Thymus (tissue), 11 donors: Measurements from ENCODE around the gene SPTB. TPM values are rescaled to one million over a fixed set of nuclear protein-coding genes. Genes with fewer than 3 reads are reported as not detected.

ENCODE experiments used
- DNase-seq, 9 donors: peaks; one replicate each; pipeline ENCODE4 v3.0.0-alpha.2; 2013; ENCODE audit warnings: low spot score in 9 of 9, low read depth in 6 of 9, missing footprints in 1 of 9
- H3K27ac ChIP-seq, 2 donors: one replicate each; pipeline ENCODE4 v1.5.1; 2013; ENCODE audit warnings: control low read depth in 1 of 2, low read depth in 1 of 2, low read length in 1 of 2, mild to moderate bottlenecking in 1 of 2, moderate library complexity in 1 of 2
- H3K27me3 ChIP-seq, 2 donors: one replicate each; pipeline ENCODE4 v1.5.1; 2013; ENCODE audit warnings: low read length in 1 of 2; ENCODE audit not compliant: control insufficient read depth in 2 of 2, insufficient read depth in 1 of 2
- H3K36me3 ChIP-seq, 2 donors: one replicate each; pipeline ENCODE4 v1.5.1; 2013; ENCODE audit warnings: low read length in 1 of 2, mild to moderate bottlenecking in 1 of 2, moderate library complexity in 1 of 2; ENCODE audit not compliant: control insufficient read depth in 2 of 2, insufficient read depth in 2 of 2
- H3K4me1 ChIP-seq, 2 donors: one replicate each; pipeline ENCODE4 v1.5.1; 2013; ENCODE audit warnings: low read length in 2 of 2; ENCODE audit not compliant: control insufficient read depth in 2 of 2, insufficient read depth in 2 of 2
- H3K4me3 ChIP-seq, 2 donors: one replicate each; pipeline ENCODE4 v1.5.1; 2013; ENCODE audit warnings: low read length in 2 of 2, control low read depth in 1 of 2, mild to moderate bottlenecking in 1 of 2
- H3K9me3 ChIP-seq, 2 donors: one replicate each; pipeline ENCODE4 v1.5.1; 2013; ENCODE audit warnings: low read length in 1 of 2, mild to moderate bottlenecking in 1 of 2; ENCODE audit not compliant: control insufficient read depth in 2 of 2, insufficient read depth in 1 of 2
- WGBS: extraction: QIAGEN DNeasy Blood & Tissue Kit; methylation state at CpG from one replicate; pipeline ENCODE4 v1.1.7; 2013; 5-methylcytosine and 5-hydroxymethylcytosine counted together
- polyA plus RNA-seq: library from polyadenylated mRNA; stranded (reverse); fragments of 200-250 nt; gene quantifications from one replicate; pipeline ENCODE4 v1.2.3, GENCODE V29; 2013
- total RNA-seq: library from RNA; stranded (reverse); fragments of 120-200 nt; gene quantifications from one replicate; pipeline ENCODE4 v1.2.4, GENCODE V29; 2013
- donor health status: healthy.

SPTB gene
- total and polyA plus RNA-seq, 2 donors, result 1.1 to 1.8 TPM

DNA sequence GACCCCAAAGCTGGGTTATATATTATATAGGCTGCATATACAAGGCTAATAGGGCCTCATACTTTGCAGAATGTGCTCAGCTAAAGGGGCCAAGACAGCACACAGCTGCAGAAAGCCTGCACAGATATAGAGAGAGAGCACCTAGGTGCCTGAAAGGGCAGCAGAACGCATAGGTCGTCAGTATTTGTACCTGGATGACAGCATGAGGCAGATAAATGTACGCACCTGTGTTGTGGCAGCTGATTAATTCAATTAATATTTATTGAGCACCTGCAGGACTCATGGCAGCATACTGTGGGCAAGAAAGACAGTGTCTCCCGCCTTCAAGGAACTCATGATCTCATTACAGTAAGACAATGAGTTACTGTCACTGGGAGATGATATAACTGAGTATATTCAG, 33.4 kb downstream of the SPTB start:
- Histone ChIP-seq H3K27me3 (peaks cover 0 to 20% of the 10 kb centered on the region in 2 donors), H3K4me1 (no peaks in the 10 kb centered on the region), H3K9me3 (no peaks in the 10 kb centered on the region), H3K4me3 (no peak overlapping the region), H3K36me3 (no peaks in the 10 kb centered on the region), H3K27ac (no peak overlapping the region)
- no peak for DNase-seq
- 95% methylated on average over 4 of the region's 4 CpGs for WGBS

DNA sequence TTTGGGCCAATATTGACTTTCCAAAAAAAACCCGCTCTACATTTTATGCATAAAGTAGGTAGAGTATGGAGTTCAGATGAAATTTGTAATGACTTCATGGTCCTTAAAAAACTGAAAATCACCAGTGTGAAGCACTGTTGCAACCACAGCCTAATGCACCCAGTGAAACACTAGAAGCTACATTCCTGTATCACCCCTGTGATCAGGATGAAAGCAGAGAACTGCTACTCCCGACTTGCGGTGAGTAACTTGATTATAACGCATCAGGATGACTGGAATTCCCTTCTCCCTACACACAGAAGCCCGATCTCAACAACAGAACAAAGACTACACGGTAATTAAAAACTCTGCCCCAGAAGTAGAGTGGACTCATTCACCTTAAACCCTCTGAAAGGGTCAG, 33.8 kb downstream of the SPTB start:
- DNase-seq, result no peak
- peaks cover 0 to 23% of the 10 kb centered on the region in 2 donors for H3K27me3 ChIP-seq
- H3K27ac ChIP-seq, result no peak overlapping the region
- no peaks in the 10 kb centered on the region for H3K36me3 ChIP-seq
- no peak overlapping the region for H3K4me3 ChIP-seq
- H3K4me1 ChIP-seq, result no peaks in the 10 kb centered on the region
- H3K9me3 ChIP-seq, result no peaks in the 10 kb centered on the region
- WGBS, result 83% methylated on average over 6 of the region's 6 CpGs

DNA sequence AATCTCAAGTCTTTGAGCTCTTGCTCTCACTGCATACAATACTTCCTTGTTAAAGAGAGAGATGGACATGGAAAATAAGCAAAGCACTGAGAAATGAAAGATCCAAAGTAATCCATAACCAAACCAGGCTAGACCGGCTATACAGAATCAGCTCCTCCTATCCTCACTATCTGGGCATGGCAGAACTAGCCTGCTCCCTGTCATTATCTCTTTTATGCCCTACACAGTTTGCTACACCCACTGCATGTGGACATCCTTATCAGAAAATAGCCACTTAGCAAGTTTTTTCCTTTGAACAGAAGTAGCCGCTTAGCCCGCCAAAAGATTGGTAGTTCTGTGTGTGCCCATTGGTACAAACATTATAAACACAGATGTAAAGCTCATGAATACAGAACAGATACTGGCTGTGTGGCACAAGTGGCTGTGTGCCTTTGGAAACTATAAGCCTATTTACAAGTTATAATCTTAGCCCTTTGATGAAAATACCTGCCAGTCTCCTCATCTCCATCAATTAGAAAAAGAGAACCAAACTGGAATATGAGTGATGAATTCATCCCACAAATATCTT, 34.7 kb downstream of the SPTB start:
- peaks cover 0 to 23% of the 10 kb centered on the region in 2 donors for H3K27me3 ChIP-seq
- WGBS, result 98% methylated on average over 3 of the region's 3 CpGs
- DNase-seq, result no peak

DNA sequence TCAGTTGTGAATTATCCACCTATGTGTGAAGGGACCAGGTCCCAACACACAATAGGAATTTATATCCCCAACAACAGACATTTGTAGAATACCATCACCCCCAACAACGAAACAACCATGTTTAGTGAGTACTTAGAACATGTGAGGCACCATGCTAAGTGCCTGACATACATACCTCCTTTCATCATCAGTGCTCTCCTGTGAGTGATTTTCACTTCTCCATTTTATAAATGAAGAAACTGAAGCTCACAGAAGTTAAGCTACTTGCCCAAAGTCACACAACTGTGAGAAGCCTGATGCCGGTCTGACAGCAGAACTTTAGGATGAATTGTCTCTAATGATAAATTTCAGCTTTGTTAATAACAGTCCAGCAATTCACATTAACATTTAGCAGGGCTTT, 35.4 kb downstream of the SPTB start:
- no peaks in the 10 kb centered on the region for H3K9me3 ChIP-seq
- 85% methylated on average over 2 of the region's 2 CpGs for WGBS
- H3K4me1 ChIP-seq, result no peaks in the 10 kb centered on the region
- peaks cover 0 to 23% of the 10 kb centered on the region in 2 donors for H3K27me3 ChIP-seq
- no peak overlapping the region for H3K27ac ChIP-seq
- no peak for DNase-seq
- H3K4me3 ChIP-seq, result no peak overlapping the region
- no peaks in the 10 kb centered on the region for H3K36me3 ChIP-seq

More for the DNA sequence above, 34.7 kb downstream of the SPTB start:
- Histone ChIP-seq H3K36me3 (no peaks in the 10 kb centered on the region), H3K4me3 (no peak overlapping the region), H3K27ac (no peak overlapping the region), H3K9me3 (no peaks in the 10 kb centered on the region), H3K4me1 (no peaks in the 10 kb centered on the region)

DNA sequence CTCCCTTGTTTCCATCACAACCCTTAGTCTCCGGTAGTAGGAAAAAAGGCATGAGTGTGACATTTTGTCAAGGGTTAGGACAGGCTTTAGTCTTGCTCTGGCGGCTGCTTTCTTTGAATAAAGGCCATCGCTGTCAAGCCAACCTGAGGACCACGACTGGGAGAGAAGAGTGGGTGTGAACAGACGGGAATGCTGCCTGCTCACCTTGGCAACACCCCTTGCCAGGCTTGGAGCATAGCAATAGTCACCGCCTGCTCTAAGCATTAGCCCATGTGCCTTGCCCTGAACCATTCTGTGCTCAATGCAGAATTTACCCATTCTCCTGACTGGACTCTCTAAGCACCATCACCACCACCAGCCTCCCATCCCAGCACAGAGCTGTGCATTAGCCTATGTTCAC, 36.2 kb downstream of the SPTB start:
- H3K4me1 ChIP-seq, result no peaks in the 10 kb centered on the region
- H3K36me3 ChIP-seq, result no peaks in the 10 kb centered on the region
- H3K27ac ChIP-seq, result no peak overlapping the region
- 97% methylated on average over 6 of the region's 6 CpGs for WGBS
- H3K27me3 ChIP-seq, result peaks cover 0 to 27% of the 10 kb centered on the region in 2 donors
- no peaks in the 10 kb centered on the region for H3K9me3 ChIP-seq
- H3K4me3 ChIP-seq, result no peak overlapping the region
- no peak for DNase-seq

DNA sequence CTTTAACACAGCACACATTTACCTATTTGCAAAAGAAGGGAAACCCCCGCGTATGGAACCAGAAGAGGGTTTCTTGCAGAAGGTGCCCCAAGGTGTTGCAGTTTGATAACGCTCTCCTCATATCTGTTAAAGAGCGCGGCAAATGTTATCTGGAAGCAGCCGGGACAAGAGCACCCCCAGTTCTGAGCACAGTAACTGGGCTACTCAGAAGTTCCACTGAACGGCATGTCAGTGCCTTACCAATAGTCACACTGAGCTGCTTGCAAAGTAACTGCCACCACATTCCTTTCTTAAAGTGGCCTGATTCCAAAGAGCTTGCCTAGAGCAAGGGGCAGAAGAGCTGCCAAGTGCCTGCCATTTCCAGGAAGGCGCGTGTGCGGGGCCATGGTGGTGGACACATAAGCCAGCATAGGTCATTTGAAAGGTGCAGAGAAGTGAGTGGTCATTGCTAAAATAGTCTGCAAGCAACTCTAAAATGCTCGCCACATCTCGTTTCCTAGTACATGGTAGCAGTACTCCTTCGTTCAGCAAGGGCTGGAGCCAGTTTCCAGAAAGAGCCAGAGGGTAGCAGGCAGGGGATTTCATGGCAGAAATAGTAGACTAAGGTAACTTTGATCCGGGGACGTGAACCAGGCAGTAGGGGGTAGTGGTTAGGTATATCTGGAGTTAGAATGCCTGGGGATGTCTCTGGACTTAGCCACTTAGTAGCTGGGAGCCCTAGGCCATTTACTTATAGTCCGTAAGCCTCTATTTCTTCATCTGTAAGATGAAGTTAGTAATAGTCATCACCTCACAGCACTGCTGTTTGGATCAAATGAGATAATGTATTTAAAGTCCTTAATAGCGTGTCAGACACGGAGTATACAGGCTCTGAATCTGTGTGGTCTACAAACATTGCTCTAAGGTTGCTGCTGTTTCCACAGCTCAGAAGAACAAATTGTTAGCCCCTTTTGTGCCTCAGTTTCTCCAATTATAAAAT, 37.6 kb downstream of the SPTB start:
- no peak overlapping the region for H3K4me3 ChIP-seq
- no peak for DNase-seq
- no peaks in the 10 kb centered on the region for H3K4me1 ChIP-seq
- peaks cover 0 to 24% of the 10 kb centered on the region in 2 donors for H3K27me3 ChIP-seq
- no peak overlapping the region for H3K27ac ChIP-seq
- H3K36me3 ChIP-seq, result no peaks in the 10 kb centered on the region
- 83% methylated on average over 18 of the region's 18 CpGs for WGBS
- no peaks in the 10 kb centered on the region for H3K9me3 ChIP-seq

DNA sequence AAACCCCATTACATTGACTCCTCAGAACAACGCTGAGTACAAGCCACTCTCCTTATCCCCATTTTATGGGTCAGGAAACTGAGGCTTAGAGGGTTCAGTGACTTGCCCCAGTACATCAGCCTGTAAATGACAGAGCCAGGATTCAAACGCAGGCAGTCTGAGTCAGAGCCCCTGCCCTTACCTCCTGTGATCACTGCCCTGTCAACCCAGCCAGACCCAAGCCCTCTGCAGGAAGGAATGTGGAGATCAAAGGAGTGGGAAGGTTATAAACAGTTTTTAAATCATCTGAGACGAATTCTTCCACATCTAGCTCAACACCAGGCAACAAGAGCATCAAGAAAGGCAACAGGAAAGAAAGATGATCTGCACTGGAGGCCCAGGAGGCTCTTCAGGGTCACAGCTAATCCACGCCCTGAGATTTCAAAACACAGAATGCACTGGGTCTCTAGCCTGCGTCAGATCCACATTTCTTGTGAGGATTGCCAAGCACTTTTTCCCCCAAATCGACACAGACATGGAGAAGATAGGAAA, 38.5 kb downstream of the SPTB start:
- H3K27ac ChIP-seq, result no peak overlapping the region
- H3K9me3 ChIP-seq, result no peaks in the 10 kb centered on the region
- H3K36me3 ChIP-seq, result no peaks in the 10 kb centered on the region
- H3K27me3 ChIP-seq, result peaks cover 0 to 19% of the 10 kb centered on the region in 2 donors
- H3K4me3 ChIP-seq, result no peak overlapping the region
- DNase-seq, result no peak
- 63% methylated on average over 6 of the region's 6 CpGs for WGBS
- H3K4me1 ChIP-seq, result no peaks in the 10 kb centered on the region

DNA sequence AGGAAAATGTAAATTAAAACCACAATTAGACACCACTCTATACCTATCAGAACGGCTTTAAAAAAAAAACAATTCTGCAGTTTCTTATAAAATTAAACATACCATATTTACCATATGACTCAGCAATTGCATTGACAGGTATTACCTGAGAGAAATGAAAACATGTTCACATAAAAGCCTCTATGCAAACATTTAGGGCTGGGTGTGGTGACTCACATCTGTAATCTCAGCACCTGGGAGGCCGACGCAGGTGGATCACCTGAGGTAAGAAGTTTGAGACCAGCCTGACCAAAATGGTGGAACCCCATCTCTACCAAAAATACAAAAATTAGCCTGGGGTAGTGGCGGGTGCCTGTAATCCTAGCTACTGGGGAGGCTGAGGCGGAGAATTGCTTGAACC, 41.1 kb downstream of the SPTB start:
- H3K36me3 ChIP-seq, result no peaks in the 10 kb centered on the region
- H3K27ac ChIP-seq, result no peak overlapping the region
- H3K9me3 ChIP-seq, result no peaks in the 10 kb centered on the region
- H3K4me3 ChIP-seq, result no peak overlapping the region
- WGBS, result 98% methylated on average over 5 of the region's 5 CpGs
- no peak for DNase-seq
- no peaks in the 10 kb centered on the region for H3K4me1 ChIP-seq
- H3K27me3 ChIP-seq, result peaks cover 0 to 9% of the 10 kb centered on the region in 2 donors

DNA sequence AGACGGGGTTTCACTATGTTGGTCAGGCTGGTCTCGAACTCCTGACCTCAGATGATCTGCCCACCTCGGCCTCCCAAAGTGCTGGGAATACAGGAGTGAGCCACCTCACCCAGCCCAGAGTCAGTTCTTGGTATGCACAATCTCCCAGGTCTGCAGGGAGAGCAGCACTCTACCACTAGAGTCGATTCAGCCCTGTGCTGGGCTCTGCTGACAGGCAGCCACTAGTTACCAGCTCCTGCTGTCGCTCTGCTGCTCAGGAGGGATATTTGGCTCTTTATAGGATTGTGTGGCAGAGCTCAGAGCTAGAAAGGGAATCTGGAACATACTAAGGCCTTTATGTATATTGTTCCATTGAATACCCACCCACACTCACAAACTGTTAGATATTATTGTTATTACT, 44.3 kb downstream of the SPTB start:
- Histone ChIP-seq H3K36me3 (no peaks in the 10 kb centered on the region), H3K4me1 (no peaks in the 10 kb centered on the region), H3K27ac (no peak overlapping the region), H3K9me3 (no peaks in the 10 kb centered on the region), H3K4me3 (no peak overlapping the region), H3K27me3 (peaks cover 0 to 3% of the 10 kb centered on the region in 2 donors)
- no peak for DNase-seq
- WGBS, result 94% methylated on average over 5 of the region's 5 CpGs
